ENCODE data around the gene DYNLRB1.

Gene DYNLRB1

GRCh38 chr20:34559311-34560140, 43.3 kb downstream of the DYNLRB1 start:
- DNase-seq, result no peak

- no peak for DNase-seq
Observed at GRCh38 chr20:34560141-34560523, 43.9 kb downstream of the DYNLRB1 start.

- DNase-seq, result no peak
Observed at GRCh38 chr20:34560614-34561013, 44.4 kb downstream of the DYNLRB1 start.

- DNase-seq, result no peak
Observed at GRCh38 chr20:34561661-34562060, 45.4 kb downstream of the DYNLRB1 start.

- DNase-seq, result no peak
Observed at GRCh38 chr20:34562641-34563040, 46.4 kb downstream of the DYNLRB1 start.

GRCh38 chr20:34564833-34565232, 48.6 kb downstream of the DYNLRB1 start:
- no peak for DNase-seq

GRCh38 chr20:34566978-34567891, 51.0 kb downstream of the DYNLRB1 start:
- no peak for DNase-seq

GRCh38 chr20:34567892-34568865, 52.0 kb downstream of the DYNLRB1 start:
- no peak for DNase-seq

- no peak for DNase-seq
Observed at GRCh38 chr20:34569598-34569997, 53.4 kb downstream of the DYNLRB1 start.

GRCh38 chr20:34570859-34571306, 54.7 kb downstream of the DYNLRB1 start:
- peak; percentile 42 for DNase-seq

GRCh38 chr20:34571753-34572152, 55.5 kb downstream of the DYNLRB1 start:
- DNase-seq, result no peak

- no peak for DNase-seq
Observed at GRCh38 chr20:34573541-34574300, 57.5 kb downstream of the DYNLRB1 start.

- no peak for DNase-seq
Observed at GRCh38 chr20:34574426-34574825, 58.2 kb downstream of the DYNLRB1 start.

- no peak for DNase-seq
Observed at GRCh38 chr20:34574861-34575260, 58.6 kb downstream of the DYNLRB1 start.

GRCh38 chr20:34575271-34575670, 59.0 kb downstream of the DYNLRB1 start:
- no peak for DNase-seq

GRCh38 chr20:34575756-34576155, 59.5 kb downstream of the DYNLRB1 start:
- no peak for DNase-seq

GRCh38 chr20:34577061-34577460, 60.8 kb downstream of the DYNLRB1 start:
- DNase-seq, result no peak

GRCh38 chr20:34578025-34578424, 61.8 kb downstream of the DYNLRB1 start:
- DNase-seq, result no peak

GRCh38 chr20:34578521-34578920, 62.3 kb downstream of the DYNLRB1 start:
- no peak for DNase-seq

GRCh38 chr20:34579191-34579978, 63.2 kb downstream of the DYNLRB1 start:
- DNase-seq, result no peak

All from activated CD8-positive, alpha-beta memory T cell treated with anti-CD3 and anti-CD28 coated beads, Interleukin-2, amount 50 U/mL, for 48 hours (primary cell).